MM.1S (cell line): ENCODE data around the gene PARP11.

ENCODE experiments used
- EZH2 ChIP-seq: fragments of 300-600 bp; sonication (generic); optimal IDR thresholded peaks from 2 replicates; pipeline ENCODE3; 2017; ENCODE audit warnings: low read depth, mild to moderate bottlenecking, antibody characterized with exemption, low read length, mixed read lengths
- TF ChIP-seq, protein P1 (sequence below): fragments of 300-600 bp; sonication (generic); IDR thresholded peaks from 2 replicates; pipeline ENCODE4 v1.5.1; 2016; ENCODE audit warnings: antibody characterized with exemption, low read length, mixed read lengths

DNA sequence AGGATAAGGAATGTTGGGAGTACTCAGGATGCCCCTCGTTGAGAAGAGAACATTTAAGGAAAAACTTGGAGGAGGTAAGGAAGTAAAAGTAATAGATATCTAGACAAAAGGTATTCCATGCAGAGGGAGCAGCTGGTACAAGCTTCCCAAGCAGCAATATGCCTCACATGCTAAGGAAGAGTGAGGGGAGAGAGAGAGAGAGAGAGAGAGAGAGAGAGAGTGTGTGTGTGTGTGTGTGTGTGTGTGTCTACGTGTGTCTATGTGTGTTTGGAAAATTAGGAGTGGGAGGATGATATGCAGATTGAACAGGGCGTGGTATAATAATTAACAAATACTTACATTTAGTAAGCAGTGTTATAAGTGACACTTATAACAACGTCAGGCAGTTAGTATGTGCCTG lies 9.2 kb upstream of the PARP11 start:
- TF ChIP-seq, protein P1, sequence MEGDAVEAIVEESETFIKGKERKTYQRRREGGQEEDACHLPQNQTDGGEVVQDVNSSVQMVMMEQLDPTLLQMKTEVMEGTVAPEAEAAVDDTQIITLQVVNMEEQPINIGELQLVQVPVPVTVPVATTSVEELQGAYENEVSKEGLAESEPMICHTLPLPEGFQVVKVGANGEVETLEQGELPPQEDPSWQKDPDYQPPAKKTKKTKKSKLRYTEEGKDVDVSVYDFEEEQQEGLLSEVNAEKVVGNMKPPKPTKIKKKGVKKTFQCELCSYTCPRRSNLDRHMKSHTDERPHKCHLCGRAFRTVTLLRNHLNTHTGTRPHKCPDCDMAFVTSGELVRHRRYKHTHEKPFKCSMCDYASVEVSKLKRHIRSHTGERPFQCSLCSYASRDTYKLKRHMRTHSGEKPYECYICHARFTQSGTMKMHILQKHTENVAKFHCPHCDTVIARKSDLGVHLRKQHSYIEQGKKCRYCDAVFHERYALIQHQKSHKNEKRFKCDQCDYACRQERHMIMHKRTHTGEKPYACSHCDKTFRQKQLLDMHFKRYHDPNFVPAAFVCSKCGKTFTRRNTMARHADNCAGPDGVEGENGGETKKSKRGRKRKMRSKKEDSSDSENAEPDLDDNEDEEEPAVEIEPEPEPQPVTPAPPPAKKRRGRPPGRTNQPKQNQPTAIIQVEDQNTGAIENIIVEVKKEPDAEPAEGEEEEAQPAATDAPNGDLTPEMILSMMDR = no peak
- TF ChIP-seq EZH2 = no peak
